ENCODE measurements around the gene BECN2. TPM values are rescaled to one million over a fixed set of nuclear protein-coding genes. Genes with fewer than 3 reads are reported as not detected.

The BECN2 gene
- total and polyA plus RNA-seq, 2 donors (not counting 3 experiments of a cell fraction or from before 2014, with no cell fraction given), result not detected

- CTCF ChIA-PET, result interaction anchor here (0.5 kb wide), 1 partner anchor 64 kb away, joined by 3 read pairs; no protein-coding TSS in a partner anchor
- intact Hi-C loops (cut with micrococcal nuclease) (no loop called here), dilution Hi-C loops (cut with MboI; ENCODE audit: extremely low pct_ligation_motif_present, low sequenced_read_pairs) (no loop called here)
- Histone ChIP-seq H3K9me3 (replicated peaks; ENCODE audit: control insufficient read depth, insufficient read depth, low read length) (no peaks in the 10 kb centered on the region), H3K4me2 (ENCODE audit: insufficient read depth, low read length) (no peak overlapping the region), H3K79me2 (ENCODE audit: control insufficient read depth, insufficient read depth, low read length) (no peaks in the 10 kb centered on the region), H3K9ac (replicated peaks; ENCODE audit: extremely low read depth, insufficient read depth, low read length) (no peak overlapping the region), H3K36me3 (ENCODE audit: control insufficient read depth in 2 of 2, extremely low read depth in 1 of 2, insufficient read depth in 2 of 2, low read length in 2 of 2) (no peaks in the 10 kb centered on the region), H3K27ac (ENCODE audit: insufficient read depth, low read depth, low read length) (no peak overlapping the region), H3K4me3 (replicated peaks in 1 of 3; ENCODE audit: insufficient read depth in 1 of 3, low read depth in 1 of 3, low read length in 3 of 3) (no peak overlapping the region), H3K27me3 (ENCODE audit: control insufficient read depth in 2 of 2, insufficient read depth in 2 of 2, low read length in 2 of 2) (no peaks in the 10 kb centered on the region), H3K4me1 (ENCODE audit: control insufficient read depth, extremely low read depth, insufficient read depth, low read length) (no peaks in the 10 kb centered on the region), H2AFZ (ENCODE audit: low read depth, low read length) (no peak overlapping the region), H4K20me1 (replicated peaks; ENCODE audit: control insufficient read depth, extremely low read depth, insufficient read depth, low read length) (no peaks in the 10 kb centered on the region), H3K9me1 (replicated peaks; ENCODE audit: control insufficient read depth, extremely low read depth, insufficient read depth, low read length) (no peaks in the 10 kb centered on the region)
- FAIRE-seq (no peak), DNase-seq (ENCODE audit: low read depth, low spot score) (no peak)
- BruUV-seq (replicated peaks), result no TSS peak
- TF ChIP-seq JUN (IDR thresholded peaks at IDR 0.05; ENCODE audit: borderline replicate concordance, insufficient read depth, insufficient read length, low read depth) (no peak), EZH2 (IDR thresholded peaks at IDR 0.05; ENCODE audit: borderline replicate concordance, low read depth, low read length, severe bottlenecking) (no peak), POLR2A (IDR thresholded peaks at IDR 0.05; ENCODE audit: low read depth, low read length) (no peak), POLR2AphosphoS5 (IDR thresholded peaks at IDR 0.05; ENCODE audit: insufficient read depth, low read depth, low read length) (no peak), MYC (IDR thresholded peaks at IDR 0.05; ENCODE audit: low read depth, low read length) (no peak), GATA2 (IDR thresholded peaks at IDR 0.05; ENCODE audit: insufficient read depth, insufficient read length, low read depth, low read length) (no peak), FOS (IDR thresholded peaks at IDR 0.05; ENCODE audit: borderline replicate concordance, insufficient read depth, low read length) (no peak)
- TF ChIP-seq, protein P1, sequence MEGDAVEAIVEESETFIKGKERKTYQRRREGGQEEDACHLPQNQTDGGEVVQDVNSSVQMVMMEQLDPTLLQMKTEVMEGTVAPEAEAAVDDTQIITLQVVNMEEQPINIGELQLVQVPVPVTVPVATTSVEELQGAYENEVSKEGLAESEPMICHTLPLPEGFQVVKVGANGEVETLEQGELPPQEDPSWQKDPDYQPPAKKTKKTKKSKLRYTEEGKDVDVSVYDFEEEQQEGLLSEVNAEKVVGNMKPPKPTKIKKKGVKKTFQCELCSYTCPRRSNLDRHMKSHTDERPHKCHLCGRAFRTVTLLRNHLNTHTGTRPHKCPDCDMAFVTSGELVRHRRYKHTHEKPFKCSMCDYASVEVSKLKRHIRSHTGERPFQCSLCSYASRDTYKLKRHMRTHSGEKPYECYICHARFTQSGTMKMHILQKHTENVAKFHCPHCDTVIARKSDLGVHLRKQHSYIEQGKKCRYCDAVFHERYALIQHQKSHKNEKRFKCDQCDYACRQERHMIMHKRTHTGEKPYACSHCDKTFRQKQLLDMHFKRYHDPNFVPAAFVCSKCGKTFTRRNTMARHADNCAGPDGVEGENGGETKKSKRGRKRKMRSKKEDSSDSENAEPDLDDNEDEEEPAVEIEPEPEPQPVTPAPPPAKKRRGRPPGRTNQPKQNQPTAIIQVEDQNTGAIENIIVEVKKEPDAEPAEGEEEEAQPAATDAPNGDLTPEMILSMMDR (IDR thresholded peaks at IDR 0.05; ENCODE audit: extremely low read depth in 1 of 2, insufficient read depth in 1 of 2, low read depth in 1 of 2, low read length in 2 of 2), result no peak
- TF ChIP-seq, protein P2, sequence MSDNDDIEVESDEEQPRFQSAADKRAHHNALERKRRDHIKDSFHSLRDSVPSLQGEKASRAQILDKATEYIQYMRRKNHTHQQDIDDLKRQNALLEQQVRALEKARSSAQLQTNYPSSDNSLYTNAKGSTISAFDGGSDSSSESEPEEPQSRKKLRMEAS (IDR thresholded peaks at IDR 0.05; ENCODE audit: insufficient read depth, insufficient read length), result no peak
- POLR2A ChIA-PET, result no interaction called here
Measured at GRCh38 chr1:242004751-242005495, 47.4 kb downstream of the BECN2 start.
